A549 (cell line): Measurements from ENCODE around the gene FERMT3. TPM values are rescaled to one million over a fixed set of nuclear protein-coding genes. Genes with fewer than 3 reads are reported as not detected.
A peak's percentile ranks its signal among the peaks of the same experiment; 100 is the strongest.

ENCODE experiments used
- ATAC-seq, 2 experiments: fragments of 200-7000 bp in 1 of 2; fragments of >200 bp in 1 of 2; cut with Nextera tagmentation in 1 of 2; cut with Tn5 transposase in 1 of 2; 3 replicates each; pipeline versions ENCODE4 v1.8.0 to v1.9.1; 2018 to 2020; ENCODE audit warnings: mild to moderate bottlenecking in 1 of 2, moderate library complexity in 1 of 2
- CTCF ChIA-PET: fragments of 300-600 bp; sonication (Branson Sonifier 250); formaldehyde crosslinking; extraction: SDS; loops from one replicate; lab custom pipeline; 2021; ENCODE audit warnings: antibody characterized with exemption, inconsistent platforms; lab: Yijun Ruan, JAX
- POLR2A ChIA-PET: fragments of 350-600 bp; formaldehyde crosslinking; extraction: SDS; loops from one replicate; lab custom pipeline; 2021; ENCODE audit warnings: antibody characterized with exemption, inconsistent platforms; lab: Yijun Ruan, JAX
- DNase-seq, 2 experiments: peaks; one replicate each; pipeline versions ENCODE4 v3.0.0 to v3.0.0-alpha.2; 2011 to 2016; ENCODE audit warnings: low read depth in 1 of 2, low spot score in 1 of 2
- FAIRE-seq: peaks from 2 replicates; lab custom pipeline; 2011; peaks lifted over from hg19 to GRCh38; lab: Jason Lieb, UNC
- H3K27ac ChIP-seq, 2 experiments: fragments of >200 bp; sonication (Bioruptor Twin); formaldehyde crosslinking; 3 replicates each; pipeline ENCODE4 v1.5.1; 2016 to 2017
- H3K4me1 ChIP-seq: fragments of >200 bp; sonication (Bioruptor Twin); formaldehyde crosslinking; 3 replicates; pipeline ENCODE4 v1.6.1; 2016
- H3K4me2 ChIP-seq: fragments of >200 bp; sonication (Bioruptor Twin); formaldehyde crosslinking; 3 replicates; pipeline ENCODE4 v1.6.1; 2016
- H3K4me3 ChIP-seq: fragments of >200 bp; sonication (Bioruptor Twin); formaldehyde crosslinking; 3 replicates; pipeline ENCODE4 v1.5.1; 2016
- H3K9me3 ChIP-seq: fragments of >200 bp; sonication (Bioruptor Twin); formaldehyde crosslinking; 3 replicates; pipeline ENCODE4 v1.6.1; 2016
- ATOH8 ChIP-seq: fragments of 250-450 bp; sonication (Bioruptor Pico); IDR thresholded peaks from 2 replicates; pipeline ENCODE4 v1.5.0; 2020; ENCODE audit warnings: low read depth, mild to moderate bottlenecking, moderate library complexity
- CBX2 ChIP-seq: fragments of 200-600 bp; sonication (generic); IDR thresholded peaks from 2 replicates; pipeline ENCODE4 v1.6.1; 2016; ENCODE audit warnings: low read depth, mild to moderate bottlenecking, borderline replicate concordance
- EHMT2 ChIP-seq: fragments of 200-600 bp; sonication (generic); IDR thresholded peaks from 2 replicates; pipeline ENCODE4 v1.6.1; 2016; ENCODE audit warnings: antibody characterized with exemption, low read depth, mild to moderate bottlenecking, moderate library complexity
- FOSB ChIP-seq: fragments of 250-450 bp; sonication (Bioruptor Pico); IDR thresholded peaks from 2 replicates; pipeline ENCODE4 v1.5.0; 2020; ENCODE audit warnings: mild to moderate bottlenecking, moderate library complexity
- FOSL2 ChIP-seq, 2 experiments: fragments of 450-650 bp in 1 of 2; fragments of >200 bp in 1 of 2; sonication (Bioruptor Twin) in 1 of 2; formaldehyde crosslinking; IDR thresholded peaks; 2 replicates each; pipeline versions ENCODE4 v1.5.0 to v1.6.1; 2016 to 2020; ENCODE audit warnings: mild to moderate bottlenecking in 1 of 2, moderate library complexity in 1 of 2
- JUN ChIP-seq, 2 experiments: fragments of >200 bp; sonication (Bioruptor Twin); formaldehyde crosslinking; IDR thresholded peaks; 2 replicates in 1 of 2; 3 replicates in 1 of 2; pipeline ENCODE4 v1.6.1; 2016 to 2017
- JUNB ChIP-seq: fragments of >200 bp; sonication (Bioruptor Twin); formaldehyde crosslinking; IDR thresholded peaks from 2 replicates; pipeline ENCODE4 v1.6.1; 2016
- KDM1A ChIP-seq: fragments of 200-600 bp; sonication (generic); IDR thresholded peaks from 2 replicates; pipeline ENCODE4 v1.6.1; 2016; ENCODE audit warnings: low read depth, mild to moderate bottlenecking
- MAZ ChIP-seq: fragments of 150-350 bp; IDR thresholded peaks from 2 replicates; pipeline ENCODE4 v1.6.1; 2014; ENCODE audit warnings: antibody characterized with exemption, low read depth, low read length, borderline replicate concordance
- MYC ChIP-seq: IDR thresholded peaks from 2 replicates; pipeline ENCODE4 v1.6.1; 2012; ENCODE audit warnings: mild to moderate bottlenecking, inconsistent platforms, low read length, improper control_type of control experiment, borderline replicate concordance
- PHF8 ChIP-seq: fragments of 200-600 bp; sonication (generic); IDR thresholded peaks from 2 replicates; pipeline ENCODE4 v1.6.1; 2016; ENCODE audit warnings: low read depth, mild to moderate bottlenecking, antibody characterized with exemption, moderate library complexity, borderline replicate concordance
- POLR2AphosphoS2 ChIP-seq: conservative IDR thresholded peaks from 2 replicates; pipeline ENCODE4 v1.6.1; 2012; ENCODE audit warnings: low read length, improper control_type of control experiment, inconsistent platforms
- RCOR1 ChIP-seq: fragments of 150-350 bp; IDR thresholded peaks from 2 replicates; pipeline ENCODE4 v1.6.1; 2014; ENCODE audit warnings: antibody characterized with exemption, low read length, low read depth
- REST ChIP-seq: fragments of 200-600 bp; sonication (generic); IDR thresholded peaks from 2 replicates; pipeline ENCODE4 v1.6.1; 2016; ENCODE audit warnings: antibody characterized with exemption, mild to moderate bottlenecking, moderate library complexity
- TP53 ChIP-seq: fragments of 250-450 bp; sonication (Bioruptor Pico); IDR thresholded peaks from 2 replicates; pipeline ENCODE4 v1.5.0; 2021; ENCODE audit warnings: mild to moderate bottlenecking, moderate library complexity
- USF2 ChIP-seq: fragments of 450-650 bp; IDR thresholded peaks from 2 replicates; pipeline ENCODE4 v1.6.1; 2014; ENCODE audit warnings: antibody characterized with exemption
- ZNF302 ChIP-seq: fragments of 250-450 bp; sonication (Bioruptor Pico); IDR thresholded peaks from 2 replicates; pipeline ENCODE4 v1.9.0; 2021; ENCODE audit warnings: inconsistent platforms, mild to moderate bottlenecking, moderate library complexity
- WGBS: methylation state at CpG from one replicate; pipeline ENCODE4 v1.1.6; 2017; ENCODE audit errors: missing lambda C conversion rate; 5-methylcytosine and 5-hydroxymethylcytosine counted together
- polyA plus RNA-seq, 4 experiments: library from polyadenylated mRNA; depleted of rRNA in 3 of 4; stranded (reverse); fragments of >200 nt; fragmentation: RNase III in 1 of 4; extraction: RNeasy Plus Mini Kit Qiagen cat#74134 plus additional on column Dnase treatment in 1 of 4; gene quantifications; 2 replicates in 3 of 4; 3 replicates in 1 of 4; pipeline ENCODE4 v1.2.3, GENCODE V29; 2011 to 2017
- TF ChIP-seq, protein P1 (sequence below): fragments of >200 bp; sonication (Bioruptor Twin); formaldehyde crosslinking; IDR thresholded peaks from 3 replicates; pipeline ENCODE4 v1.6.1; 2016
- TF ChIP-seq, protein P2 (sequence below): fragments of >200 bp; sonication (Bioruptor Twin); formaldehyde crosslinking; IDR thresholded peaks from 3 replicates; pipeline ENCODE4 v1.5.1; 2016

The FERMT3 gene
- polyA plus RNA-seq, 2 of the 4 experiments (the other 2 are of a cell fraction): 0.56 to 2.1 TPM

DNA sequence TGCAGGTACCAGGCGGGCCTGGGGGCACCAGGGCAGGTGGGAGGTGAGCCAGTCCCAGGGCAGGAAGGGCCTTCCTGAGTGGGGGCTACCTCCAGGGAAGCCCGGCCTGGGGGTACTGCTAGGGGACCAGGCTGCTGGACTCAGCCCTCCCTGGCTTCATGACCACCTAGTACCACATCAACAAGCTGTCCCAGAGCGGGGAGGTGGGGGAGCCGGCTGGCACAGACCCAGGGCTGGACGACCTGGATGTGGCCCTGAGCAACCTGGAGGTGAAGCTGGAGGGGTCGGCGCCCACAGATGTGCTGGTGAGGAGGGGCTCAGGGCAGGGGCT, 12.8 kb downstream of the FERMT3 start:
- no peak overlapping the region for H3K4me3 ChIP-seq
- no peak overlapping the region for H3K4me2 ChIP-seq
- TF ChIP-seq, protein P1, sequence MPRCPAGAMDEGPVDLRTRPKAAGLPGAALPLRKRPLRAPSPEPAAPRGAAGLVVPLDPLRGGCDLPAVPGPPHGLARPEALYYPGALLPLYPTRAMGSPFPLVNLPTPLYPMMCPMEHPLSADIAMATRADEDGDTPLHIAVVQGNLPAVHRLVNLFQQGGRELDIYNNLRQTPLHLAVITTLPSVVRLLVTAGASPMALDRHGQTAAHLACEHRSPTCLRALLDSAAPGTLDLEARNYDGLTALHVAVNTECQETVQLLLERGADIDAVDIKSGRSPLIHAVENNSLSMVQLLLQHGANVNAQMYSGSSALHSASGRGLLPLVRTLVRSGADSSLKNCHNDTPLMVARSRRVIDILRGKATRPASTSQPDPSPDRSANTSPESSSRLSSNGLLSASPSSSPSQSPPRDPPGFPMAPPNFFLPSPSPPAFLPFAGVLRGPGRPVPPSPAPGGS: no peak
- TF ChIP-seq REST (no peak), ZNF302 (CRISPR knock-in tag) (no peak), EHMT2 (no peak), USF2 (no peak), FOSL2 (IDR thresholded peaks at IDR 0.05) (no peak), FOSL2 (CRISPR knock-in tag; IDR thresholded peaks at IDR 0.05) (no peak), ATOH8 (no peak), KDM1A (no peak), POLR2AphosphoS2 (no peak), CBX2 (no peak), RCOR1 (no peak), MAZ (no peak), MYC (no peak), PHF8 (no peak), JUN (IDR thresholded peaks at IDR 0.05) (no peak), JUNB (no peak), FOSB (CRISPR knock-in tag) (no peak), TP53 (CRISPR knock-in tag) (no peak)
- TF ChIP-seq, protein P2, sequence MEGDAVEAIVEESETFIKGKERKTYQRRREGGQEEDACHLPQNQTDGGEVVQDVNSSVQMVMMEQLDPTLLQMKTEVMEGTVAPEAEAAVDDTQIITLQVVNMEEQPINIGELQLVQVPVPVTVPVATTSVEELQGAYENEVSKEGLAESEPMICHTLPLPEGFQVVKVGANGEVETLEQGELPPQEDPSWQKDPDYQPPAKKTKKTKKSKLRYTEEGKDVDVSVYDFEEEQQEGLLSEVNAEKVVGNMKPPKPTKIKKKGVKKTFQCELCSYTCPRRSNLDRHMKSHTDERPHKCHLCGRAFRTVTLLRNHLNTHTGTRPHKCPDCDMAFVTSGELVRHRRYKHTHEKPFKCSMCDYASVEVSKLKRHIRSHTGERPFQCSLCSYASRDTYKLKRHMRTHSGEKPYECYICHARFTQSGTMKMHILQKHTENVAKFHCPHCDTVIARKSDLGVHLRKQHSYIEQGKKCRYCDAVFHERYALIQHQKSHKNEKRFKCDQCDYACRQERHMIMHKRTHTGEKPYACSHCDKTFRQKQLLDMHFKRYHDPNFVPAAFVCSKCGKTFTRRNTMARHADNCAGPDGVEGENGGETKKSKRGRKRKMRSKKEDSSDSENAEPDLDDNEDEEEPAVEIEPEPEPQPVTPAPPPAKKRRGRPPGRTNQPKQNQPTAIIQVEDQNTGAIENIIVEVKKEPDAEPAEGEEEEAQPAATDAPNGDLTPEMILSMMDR: no peak
- 56% methylated on average over 5 of the region's 7 CpGs for WGBS
- 0 out of 6 replicates have a peak, but pooled peaks of 1 of the 2 experiments have one; percentile 16 for ATAC-seq
- POLR2A ChIA-PET: interaction anchor here (0.6 to 1.5 kb wide), 2 partner anchors 9 to 772 kb away, joined by 5 read pairs; no protein-coding TSS in a partner anchor
- CTCF ChIA-PET: interaction anchor here (0.9 to 19.9 kb wide), 4 partner anchors 15 to 85 kb away, joined by 3 to 254 read pairs (median 5); partner anchors contain the start of genes FERMT3, PLCB3 and VEGFB
- no peak for DNase-seq
- no peaks in the 10 kb centered on the region for H3K9me3 ChIP-seq
- peaks cover 4% of the 10 kb centered on the region; the same call in 1 of the 3 replicates for H3K4me1 ChIP-seq
- H3K27ac ChIP-seq: no peak overlapping the region
- FAIRE-seq: no peak
